Stomach (tissue), 4 donors: ENCODE results near the gene CDC42EP1.

Experiments
- EP300 ChIP-seq: sonication (generic); formaldehyde crosslinking; IDR thresholded peaks from one replicate; pipeline ENCODE4 v1.6.1; 2017; ENCODE audit warnings: antibody characterized with exemption
- POLR2A ChIP-seq, 4 donors: fragments of 450-650 bp; IDR thresholded peaks; one replicate each; pipeline ENCODE4 v1.6.1; 2016; ENCODE audit warnings: antibody characterized with exemption in 4 of 4, control low read depth in 2 of 4, mild to moderate bottlenecking in 1 of 4, moderate library complexity in 1 of 4
- TF ChIP-seq, protein P1 (sequence below), 7 experiments: fragments of 450-650 bp in 4 of 7; fragments of 200-600 bp in 3 of 7; sonication (generic) in 3 of 7; IDR thresholded peaks; one replicate each; pipeline ENCODE4 v1.5.1; 2016 to 2019; ENCODE audit warnings: antibody characterized with exemption in 7 of 7, control low read depth in 2 of 7, mild to moderate bottlenecking in 1 of 7

DNA sequence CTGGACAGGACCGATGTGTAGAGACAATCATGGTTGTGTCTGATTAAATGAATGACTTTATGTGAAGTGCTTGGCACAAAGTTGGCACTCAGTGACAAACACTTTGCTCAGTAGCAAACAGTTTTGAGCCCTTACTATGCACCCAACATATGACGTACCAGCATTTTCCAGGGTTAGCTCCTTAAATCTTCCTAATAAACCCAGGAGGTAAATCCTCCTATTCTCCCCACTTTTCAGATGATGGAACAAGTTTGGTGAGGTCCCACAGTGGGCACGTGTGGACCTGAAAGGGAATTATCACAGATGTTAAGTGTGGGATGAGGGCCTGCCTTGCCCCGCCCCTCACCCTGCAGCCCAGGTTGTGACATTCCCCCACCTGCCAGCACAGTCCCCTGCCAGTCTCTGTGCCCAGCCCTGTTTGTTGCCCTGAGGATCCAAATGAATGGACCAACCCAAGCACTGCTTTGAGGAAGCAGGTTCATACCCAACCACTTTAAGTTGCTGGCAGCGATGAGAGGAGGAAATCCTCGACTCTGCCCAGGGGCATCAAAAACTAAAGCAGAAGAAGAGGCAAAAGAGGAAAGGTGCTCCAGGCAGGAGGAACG is 34.4 kb upstream of the CDC42EP1 start:
- TF ChIP-seq, protein P1, sequence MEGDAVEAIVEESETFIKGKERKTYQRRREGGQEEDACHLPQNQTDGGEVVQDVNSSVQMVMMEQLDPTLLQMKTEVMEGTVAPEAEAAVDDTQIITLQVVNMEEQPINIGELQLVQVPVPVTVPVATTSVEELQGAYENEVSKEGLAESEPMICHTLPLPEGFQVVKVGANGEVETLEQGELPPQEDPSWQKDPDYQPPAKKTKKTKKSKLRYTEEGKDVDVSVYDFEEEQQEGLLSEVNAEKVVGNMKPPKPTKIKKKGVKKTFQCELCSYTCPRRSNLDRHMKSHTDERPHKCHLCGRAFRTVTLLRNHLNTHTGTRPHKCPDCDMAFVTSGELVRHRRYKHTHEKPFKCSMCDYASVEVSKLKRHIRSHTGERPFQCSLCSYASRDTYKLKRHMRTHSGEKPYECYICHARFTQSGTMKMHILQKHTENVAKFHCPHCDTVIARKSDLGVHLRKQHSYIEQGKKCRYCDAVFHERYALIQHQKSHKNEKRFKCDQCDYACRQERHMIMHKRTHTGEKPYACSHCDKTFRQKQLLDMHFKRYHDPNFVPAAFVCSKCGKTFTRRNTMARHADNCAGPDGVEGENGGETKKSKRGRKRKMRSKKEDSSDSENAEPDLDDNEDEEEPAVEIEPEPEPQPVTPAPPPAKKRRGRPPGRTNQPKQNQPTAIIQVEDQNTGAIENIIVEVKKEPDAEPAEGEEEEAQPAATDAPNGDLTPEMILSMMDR (IDR thresholded peaks at IDR 0.05): no peak
- TF ChIP-seq POLR2A (IDR thresholded peaks at IDR 0.05) (no peak), EP300 (no peak)
